HG03469 (cell line): ENCODE data around the gene PITPNC1.
"Not testable (repeated sequence)": the region's sequence is repeated elsewhere in the genome, so short reads cannot be mapped to it uniquely, and the experiment has no call there.

ENCODE experiments used
- ATAC-seq: cut with Tn5 transposase; IDR thresholded peaks from one replicate; pipeline ENCODE4 v1.9.1; 2021; ENCODE audit warnings: mild to moderate bottlenecking, moderate library complexity, moderate number of reproducible peaks; ENCODE audit not compliant: unreplicated experiment

PITPNC1 gene

DNA sequence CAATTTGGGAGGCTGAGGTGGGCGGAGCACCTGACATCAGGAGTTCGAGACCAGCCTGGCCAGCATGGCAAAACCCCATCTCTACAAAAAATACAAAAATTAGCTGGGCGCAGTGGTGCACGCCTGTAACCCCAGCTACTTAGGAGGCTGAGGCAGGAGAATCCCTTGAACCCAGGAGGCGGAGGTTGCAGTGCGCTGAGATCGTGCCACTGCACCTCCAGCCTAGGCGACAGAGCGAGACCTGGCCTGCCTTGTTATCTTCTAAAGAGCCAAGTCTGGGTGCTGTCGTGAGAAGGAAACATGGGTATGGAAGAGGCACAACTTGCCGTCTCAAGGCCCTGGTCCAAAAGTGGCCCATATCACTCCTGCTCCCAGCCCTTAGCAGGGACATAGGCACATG is 103.9 kb downstream of the PITPNC1 start:
- not testable (repeated sequence) for ATAC-seq

DNA sequence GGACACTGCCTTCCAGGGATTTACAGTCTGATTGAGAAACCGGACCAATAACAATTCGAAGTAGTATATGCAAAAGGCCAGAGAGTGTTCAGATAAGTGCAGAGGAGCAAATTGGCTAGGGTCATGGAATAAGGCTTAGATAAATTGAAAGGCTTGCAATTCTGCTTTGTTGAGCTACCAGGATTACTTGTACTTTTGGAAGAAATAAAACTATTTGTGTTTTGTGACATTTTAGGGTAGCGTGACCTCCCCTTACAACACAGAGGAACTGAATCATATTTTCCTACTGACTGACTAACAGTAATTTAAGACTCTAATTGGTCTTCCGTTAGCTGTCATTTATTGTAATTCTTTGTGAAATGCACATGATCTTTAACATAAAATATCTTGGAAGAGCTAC is 104.7 kb downstream of the PITPNC1 start:
- no peak for ATAC-seq

DNA sequence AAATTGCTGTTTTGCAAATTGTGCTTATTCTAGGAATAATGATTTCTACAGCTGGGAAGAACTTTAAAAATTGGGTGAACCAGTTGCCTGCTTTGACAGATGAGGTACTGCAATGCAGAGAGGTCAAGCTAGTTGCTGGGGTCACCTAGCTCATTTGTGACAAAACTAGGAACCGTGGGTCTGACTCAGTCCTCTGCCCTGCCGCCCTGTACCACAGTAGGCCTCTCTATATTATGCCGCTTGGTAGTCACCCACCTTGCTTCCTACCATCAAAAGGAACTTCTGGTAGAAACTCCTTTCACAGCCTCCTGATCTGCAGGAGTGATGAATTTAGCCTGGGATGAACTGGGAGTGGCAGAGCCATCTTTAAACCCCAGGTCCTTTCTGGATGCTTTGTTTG is 105.7 kb downstream of the PITPNC1 start:
- no peak for ATAC-seq

DNA sequence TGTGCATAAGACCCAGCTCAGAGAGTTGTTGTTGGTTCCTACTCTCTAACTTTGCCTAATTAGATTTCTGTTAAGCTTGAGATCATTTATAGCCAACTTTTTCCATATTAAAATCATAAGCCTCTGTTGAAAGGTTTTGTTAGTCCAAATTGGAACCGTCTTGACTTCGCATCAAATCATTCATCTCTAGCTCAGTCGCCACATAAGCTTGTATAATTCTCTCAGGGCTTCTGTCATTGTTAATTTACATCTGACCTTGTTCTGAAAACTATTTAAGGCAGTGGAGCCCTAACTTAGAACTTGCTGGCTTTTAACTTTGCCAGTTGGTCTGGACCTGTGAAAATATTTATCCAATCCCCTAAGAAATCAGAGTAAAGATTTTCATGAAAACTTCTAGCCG is 107.2 kb downstream of the PITPNC1 start:
- ATAC-seq: no peak

DNA sequence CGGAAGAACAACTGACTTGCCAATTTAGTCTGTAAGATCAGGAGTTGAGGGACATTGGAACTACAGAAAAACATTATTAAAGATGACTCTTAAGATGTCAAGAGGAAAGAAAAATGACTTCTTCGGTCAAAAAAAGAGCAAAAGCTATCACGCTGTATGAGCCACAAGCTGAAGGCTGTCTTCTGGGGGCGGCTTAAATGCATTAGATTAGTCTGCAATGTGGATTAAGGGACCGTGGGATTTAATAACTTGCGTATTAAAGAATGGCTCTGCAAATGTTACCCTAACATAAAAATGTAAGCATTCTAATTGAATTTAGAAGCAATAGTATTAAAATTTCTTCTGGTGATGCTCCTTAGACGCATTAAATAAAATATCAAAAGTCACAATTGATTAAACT is 108.6 kb downstream of the PITPNC1 start:
- ATAC-seq: no peak

DNA sequence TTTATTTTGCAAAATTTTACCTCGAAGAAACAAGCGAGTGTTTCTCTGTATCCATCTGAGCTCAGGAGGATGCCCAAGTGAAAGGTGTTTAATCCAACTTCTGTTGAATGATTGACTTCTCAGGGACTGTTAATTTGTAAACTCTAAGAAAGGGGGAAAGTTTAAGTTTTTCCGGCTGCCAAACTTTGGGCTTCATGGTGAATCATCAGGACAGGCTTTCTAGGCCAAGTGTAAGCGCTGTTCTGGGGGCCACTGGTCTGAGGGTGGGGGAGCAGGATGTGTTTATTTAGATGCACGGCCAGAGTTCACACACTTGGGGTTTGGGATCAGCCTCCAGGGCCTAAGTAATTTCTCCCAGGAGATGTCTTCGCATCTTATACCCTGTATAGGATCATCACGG is 110.4 kb downstream of the PITPNC1 start:
- no peak for ATAC-seq

DNA sequence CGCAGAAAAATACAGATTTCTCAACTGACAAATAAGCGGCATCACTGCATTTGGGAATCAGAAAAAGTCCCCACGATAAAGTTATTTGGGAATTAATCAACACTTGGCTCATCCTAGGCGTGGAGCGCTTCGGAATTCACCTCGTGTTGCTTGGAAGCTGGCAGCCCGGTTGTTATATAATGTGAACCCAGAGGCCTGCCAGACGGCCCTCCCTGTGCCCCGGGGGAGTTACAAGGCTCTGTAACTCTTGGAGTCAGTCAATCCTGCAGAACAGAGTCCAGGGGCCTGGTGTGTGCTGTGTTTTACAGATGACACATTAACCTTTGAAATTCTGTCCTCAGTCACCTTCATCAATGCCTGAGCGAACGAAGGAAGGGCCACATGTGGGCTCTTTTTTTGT is 111.1 kb downstream of the PITPNC1 start:
- ATAC-seq: no peak

DNA sequence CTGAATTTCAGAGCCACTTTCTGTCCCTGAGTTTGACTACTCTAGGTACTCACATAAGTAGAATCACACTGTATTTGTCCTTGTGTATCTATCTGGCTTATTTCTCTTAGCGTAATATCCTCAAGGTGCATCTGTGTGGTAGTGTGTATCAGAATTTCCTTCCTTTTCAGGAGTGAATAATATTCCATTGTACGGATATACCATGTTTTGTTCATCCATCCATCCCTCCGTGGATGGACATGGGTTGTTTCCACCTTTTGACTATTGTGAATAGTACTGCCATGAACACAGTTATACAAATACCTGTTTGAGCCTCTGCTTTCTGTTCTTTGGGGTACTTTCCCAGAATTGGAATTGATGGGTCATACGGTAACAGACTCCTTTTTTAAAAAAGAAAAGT is 111.7 kb downstream of the PITPNC1 start:
- no peak for ATAC-seq

DNA sequence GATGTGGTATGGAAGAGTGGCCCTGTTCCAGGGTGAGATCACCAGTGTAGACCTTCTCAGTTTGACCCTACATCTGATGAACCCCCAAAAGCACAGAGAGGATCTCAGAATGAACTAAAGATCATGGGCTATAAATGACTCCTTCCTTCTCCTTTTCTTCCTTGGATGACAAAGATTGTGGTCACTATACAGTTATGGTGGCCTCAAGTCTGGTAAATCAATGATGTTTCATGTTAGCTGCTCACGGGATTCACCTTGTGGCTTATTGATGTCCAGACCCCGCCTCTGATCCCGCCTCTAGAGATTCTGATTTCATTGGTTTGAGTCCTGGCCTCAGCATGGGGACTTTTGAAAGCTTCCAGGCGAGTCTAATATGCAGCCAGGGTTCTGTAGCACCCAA is 112.2 kb downstream of the PITPNC1 start:
- no peak for ATAC-seq

DNA sequence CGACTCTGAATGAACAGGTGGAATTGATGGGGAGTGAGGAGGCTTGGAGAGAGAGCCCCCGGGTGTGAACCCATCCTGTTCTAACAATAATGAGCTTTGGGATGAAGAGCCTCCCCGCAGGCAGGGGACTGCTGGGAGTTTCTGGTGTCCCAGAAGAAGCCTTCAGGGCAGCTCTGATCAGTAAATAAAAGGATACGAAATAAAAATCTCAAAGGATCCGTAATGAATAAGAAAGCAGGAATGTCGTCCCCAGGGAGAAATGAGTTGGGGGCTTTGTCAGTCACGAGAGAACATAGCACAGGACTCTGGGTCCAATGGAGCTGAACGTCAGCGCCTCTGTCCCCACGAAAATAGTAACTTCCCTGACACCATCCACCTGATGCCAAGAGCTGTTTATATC is 113.4 kb downstream of the PITPNC1 start:
- no peak for ATAC-seq

DNA sequence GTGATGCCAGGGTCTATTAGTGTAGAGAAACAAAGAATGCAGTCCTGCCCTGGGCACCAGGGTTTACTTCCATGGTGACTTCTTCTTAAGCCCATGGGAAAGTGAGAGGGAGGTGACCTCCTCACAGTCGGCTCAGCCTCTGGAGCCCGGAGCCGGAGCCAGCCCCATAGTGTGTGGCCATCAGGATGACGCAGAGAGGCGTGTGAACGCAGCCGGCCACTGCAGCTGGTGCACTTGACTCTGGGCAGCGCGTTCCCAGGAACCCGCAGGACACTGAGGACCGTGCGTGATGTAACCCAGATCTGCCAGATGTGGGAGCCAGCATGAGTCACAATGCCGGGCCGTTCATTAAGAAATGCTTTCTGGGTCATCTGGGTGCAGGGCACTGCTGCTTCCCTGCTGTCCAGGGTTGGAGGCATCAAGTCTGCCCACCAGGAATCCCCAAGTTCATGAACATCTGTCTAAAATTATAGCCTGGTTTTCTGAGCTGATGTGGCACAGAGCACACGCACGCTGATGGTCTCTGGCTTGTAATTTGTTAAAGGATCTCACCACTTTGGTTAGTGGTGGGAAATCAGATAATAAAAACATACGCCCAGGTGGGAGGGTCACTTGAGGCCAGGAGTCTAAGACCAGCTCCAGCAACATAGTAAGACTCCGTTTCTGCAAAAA is 114.1 kb downstream of the PITPNC1 start:
- no peak for ATAC-seq

DNA sequence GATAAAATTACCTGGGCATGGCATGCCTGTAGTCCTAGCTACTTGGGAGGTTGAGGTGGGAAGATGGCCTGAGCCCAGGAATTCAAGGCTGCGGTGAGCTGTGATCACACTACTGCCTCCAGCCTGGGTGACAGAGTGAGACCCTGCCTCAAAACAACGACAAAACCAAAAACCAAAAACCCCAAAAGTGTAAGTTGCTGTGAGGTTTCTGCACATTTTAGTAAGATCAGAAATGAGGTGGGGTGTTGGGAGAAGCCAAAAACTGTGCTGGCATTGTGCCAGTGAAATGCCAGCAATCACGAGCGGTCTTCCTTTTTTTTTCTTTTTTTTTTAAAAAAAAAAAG is 114.6 kb downstream of the PITPNC1 start:
- no peak for ATAC-seq

DNA sequence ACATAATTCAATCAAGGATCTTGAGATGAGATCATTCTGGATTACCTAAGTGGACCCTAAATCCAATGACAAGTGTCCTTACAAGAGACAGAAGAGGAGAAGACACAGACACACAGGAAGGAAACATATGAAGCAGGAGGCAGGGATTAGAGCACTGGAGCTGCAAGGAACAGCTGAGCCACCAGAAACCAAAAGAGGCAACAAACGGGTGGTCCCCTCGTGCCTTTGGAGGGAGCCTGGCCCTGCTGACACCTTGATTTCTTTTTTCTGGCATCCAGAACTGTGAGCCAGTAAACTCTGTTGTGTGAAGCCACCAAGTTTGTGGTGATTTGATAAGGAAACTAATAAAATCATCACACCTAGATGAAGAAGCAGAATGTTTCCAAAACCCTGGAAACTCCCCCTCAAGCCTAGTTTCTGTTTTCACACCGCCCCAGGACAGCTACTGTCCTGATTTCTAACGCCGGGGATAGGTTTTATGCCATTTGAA is 115.2 kb downstream of the PITPNC1 start:
- ATAC-seq: no peak

DNA sequence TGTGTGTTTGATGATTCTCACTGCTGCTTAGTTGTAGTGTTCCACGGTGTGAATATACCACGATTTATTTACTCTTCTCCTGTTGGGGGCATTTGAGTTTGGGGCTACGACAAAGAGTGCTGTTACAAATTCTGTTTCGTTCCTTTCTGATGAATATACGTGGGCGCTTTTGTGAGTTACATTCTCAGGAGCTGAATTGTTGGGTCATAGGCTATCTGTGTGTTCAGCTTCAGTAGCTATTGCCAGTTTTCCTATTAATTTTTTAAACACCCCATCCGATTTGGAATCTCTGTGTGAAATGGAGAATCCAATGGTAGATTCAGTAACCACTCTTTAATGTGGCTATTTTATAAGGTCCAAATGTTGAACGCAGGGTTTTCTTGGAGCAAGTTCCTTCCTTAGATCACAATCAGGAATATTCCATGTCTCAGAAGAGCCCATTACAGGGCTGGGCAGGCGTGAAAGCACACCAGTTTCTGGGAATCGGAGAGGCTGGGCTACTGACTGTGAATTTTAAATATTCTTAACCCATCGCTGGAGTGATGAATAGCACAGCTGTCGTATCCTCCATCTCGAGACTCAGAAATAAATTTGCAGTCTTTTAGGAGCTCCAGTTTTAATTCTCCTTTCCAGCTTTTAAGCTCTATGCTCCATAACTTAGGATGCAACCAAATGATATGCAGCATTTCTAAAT is 115.9 kb downstream of the PITPNC1 start:
- ATAC-seq: no peak

DNA sequence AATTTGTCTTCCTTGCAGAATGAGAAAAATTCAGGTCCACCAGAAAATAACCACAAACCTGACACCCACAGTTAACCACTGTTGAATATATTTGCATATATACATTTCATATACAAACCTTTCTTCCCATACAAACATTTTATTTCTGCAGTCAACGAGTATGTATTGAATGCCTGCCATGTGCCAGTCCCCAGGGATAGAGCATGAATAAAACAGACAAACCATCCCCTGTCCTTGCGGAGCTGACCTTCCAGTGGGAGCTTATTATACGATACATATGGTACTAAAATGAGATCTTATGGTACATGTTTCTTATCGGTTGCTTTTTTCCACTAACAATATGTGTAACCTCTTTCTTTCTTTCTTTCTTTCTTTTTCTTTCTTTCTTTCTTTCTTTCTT is 116.7 kb downstream of the PITPNC1 start:
- no peak for ATAC-seq

DNA sequence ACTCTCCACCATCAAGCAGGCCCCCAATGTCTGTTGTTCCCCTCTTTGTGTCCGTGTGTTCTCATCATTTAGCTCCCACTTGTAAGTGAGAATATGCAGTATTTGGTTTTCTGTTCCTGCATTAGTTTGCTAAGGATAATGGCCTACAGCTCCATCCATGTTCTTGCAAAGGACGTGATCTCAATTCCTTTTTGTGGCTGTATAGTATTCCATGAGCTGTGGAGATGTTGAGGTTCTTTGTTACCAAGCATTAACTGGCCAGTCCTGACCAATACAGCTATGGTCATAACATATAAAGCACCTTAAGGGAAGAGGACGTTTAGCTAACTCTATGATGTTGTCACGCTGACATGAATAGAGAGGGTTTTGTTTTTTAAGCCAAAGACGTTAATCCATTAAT is 118.5 kb downstream of the PITPNC1 start:
- ATAC-seq: not testable (repeated sequence)

DNA sequence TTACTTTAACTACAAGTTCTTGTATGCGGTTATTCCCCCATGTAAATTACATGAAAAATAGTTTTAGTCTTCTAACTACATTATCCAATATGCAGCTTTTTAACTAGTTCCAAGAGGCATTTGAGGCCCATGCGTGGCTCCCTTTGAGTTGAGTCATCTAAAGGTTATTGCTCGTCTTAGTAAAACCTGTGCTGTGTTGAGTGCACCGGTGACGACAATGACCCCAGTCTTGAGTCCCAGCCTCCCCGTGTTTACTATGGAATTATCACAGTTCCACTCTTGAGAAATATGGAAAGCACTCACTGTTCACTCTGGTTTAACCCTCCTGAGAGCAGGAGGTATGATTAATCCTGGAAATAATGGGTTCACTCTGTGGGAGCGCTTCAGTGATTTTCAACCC is 119.2 kb downstream of the PITPNC1 start:
- ATAC-seq: no peak

DNA sequence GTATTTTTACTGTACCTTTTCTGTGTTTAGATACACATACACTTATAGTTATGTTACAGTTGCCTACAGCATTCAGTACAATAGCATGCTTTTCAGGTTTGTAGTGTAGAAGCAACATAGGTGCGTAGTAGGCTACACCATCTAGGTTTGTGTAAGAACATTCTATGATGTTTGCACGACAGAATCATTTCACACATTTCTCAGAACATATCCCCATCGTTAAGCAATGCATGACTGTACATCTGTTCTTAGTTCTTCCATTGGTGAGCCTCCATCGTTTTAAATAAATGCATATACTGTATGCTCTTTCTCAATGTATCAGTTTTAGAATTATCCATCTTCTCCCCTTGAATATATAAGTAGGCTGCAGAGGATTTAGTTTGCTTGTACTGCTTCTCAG is 122.6 kb downstream of the PITPNC1 start:
- no peak for ATAC-seq

DNA sequence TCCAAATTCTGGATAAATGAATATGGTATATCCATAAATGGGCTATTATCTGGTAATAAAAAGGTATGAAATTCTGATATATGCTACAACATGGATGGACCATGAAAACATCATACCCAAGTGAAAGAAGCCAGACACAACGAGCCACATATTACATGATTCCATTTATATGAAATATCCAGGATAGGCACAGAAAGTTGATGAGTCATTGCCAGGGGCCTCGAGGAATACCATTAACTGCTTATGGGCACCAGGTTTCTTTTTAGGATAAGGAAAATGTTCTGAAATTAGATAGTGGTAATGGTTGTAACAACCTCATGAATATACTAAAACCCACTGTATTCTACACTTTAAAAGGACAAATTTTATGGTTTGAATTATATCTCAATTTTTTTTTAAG is 123.2 kb downstream of the PITPNC1 start:
- ATAC-seq: no peak

DNA sequence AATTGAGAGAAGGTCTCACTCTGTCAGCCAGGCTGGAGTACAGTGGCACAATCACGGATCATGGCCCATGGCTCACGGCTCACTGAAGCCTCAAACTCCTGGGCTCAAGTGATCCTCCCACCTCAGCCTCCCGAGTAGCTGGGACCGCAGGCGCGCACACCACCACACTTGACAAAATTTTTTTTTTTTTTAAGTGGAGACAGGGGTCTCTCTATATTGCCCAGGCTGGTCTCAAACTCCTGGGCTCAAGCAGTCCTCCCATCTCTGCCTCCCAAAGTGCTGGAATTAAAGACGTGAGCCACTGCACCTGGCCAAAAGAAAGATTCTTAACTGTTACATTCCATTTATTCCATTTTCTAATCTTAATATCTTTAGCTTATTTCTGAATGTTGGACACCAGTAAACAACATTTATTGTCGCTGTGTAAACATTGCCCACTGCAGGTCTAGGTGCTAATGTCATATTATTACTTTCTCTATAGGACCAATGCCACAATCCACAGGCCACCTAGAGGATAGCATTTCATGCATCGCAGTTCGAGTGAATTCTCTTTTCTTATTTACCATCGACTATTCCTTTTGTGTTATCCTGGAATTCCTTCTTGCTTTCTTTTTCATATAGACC is 123.7 kb downstream of the PITPNC1 start:
- ATAC-seq: no peak

DNA sequence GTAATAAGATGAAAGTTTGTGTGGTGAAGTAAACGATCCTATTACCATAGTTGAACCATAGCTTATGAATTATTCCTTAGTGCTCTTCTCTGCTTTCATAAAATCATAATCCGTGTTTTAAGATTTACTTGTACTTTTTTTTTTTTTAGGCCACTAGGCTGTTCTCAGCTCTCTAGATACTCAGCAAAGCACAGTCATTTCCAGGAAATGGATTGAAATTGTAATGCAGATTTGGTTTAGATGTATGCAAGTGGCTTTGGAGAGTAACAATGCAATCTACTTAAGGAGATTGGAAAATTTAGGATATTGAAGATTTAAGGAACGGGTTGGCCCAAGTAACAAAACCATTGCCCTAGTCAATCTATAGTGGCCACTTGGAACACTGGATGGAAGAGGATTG is 125.1 kb downstream of the PITPNC1 start:
- ATAC-seq: no peak

DNA sequence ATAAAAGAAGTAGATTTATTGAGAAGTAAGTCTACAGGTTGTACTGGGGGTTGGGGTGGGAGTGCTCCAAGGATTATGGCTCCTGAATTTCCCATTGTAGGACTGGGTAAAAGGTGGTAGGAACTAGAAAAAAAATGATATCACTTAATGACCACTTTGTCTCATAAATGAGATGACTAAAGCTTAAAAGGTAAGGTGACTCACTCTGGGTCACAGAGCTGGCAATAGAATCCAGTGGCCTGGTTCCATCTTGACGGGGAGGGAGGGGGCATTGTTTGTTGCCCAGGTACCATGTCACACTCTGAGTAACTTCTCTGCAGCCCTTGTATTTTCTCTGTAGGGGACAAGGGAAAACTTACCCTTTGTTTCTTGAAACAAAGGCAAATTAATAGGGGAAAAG is 126.1 kb downstream of the PITPNC1 start:
- no peak for ATAC-seq
